Stimulated activated CD8-positive, alpha-beta memory T cell treated with anti-CD3 and anti-CD28 coated beads, Interleukin-15, amount 100 ng/mL, for 4 hours (primary cell): ENCODE data around the gene CABP1.
A peak's percentile ranks its signal among the peaks of the same experiment; 100 is the strongest.
"Not testable (repeated sequence)": the region's sequence is repeated elsewhere in the genome, so short reads cannot be mapped to it uniquely, and the experiment has no call there.

Experiments
- DNase-seq, 2 donors: peaks; one replicate each; pipeline ENCODE4 v3.0.0-alpha.2; 2020; ENCODE audit warnings: low read depth in 2 of 2

The CABP1 gene

GRCh38 chr12:120639771-120640721, at the start of gene CABP1:
Gene CABP1 (plus strand): TSS chr12:120640626. CDS start chr12:120640686, 60 bp downstream.
- peak; percentile 53 to 62 for DNase-seq

GRCh38 chr12:120590741-120591407, 49.6 kb upstream of the CABP1 start:
- DNase-seq = no peak

GRCh38 chr12:120592121-120593049, 48.0 kb upstream of the CABP1 start:
- no peak for DNase-seq

- no peak for DNase-seq
These were observed 43.5 kb upstream of the CABP1 start for GRCh38 chr12:120596901-120597300.

DNA sequence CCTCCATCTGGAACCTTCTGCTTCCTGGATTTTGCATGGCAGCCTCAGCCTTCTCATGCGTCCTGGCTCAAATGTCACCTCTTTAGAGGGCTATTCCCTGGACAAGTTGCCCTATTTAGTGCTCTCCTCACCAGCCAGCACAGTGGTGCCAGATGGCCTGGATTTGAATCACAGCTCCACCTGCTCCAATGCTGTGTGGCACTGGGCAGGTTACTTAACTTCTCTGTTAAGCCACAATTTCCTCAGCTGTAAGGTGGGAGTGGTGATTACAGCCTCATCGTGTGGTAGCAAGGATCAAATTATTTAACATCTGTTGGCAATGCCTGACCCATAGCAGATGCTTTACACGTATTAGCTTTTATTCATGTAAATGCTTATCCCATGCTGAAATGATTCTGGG, 42.6 kb upstream of the CABP1 start:
- no peak for DNase-seq

- DNase-seq = no peak
These were observed 41.6 kb upstream of the CABP1 start for GRCh38 chr12:120598674-120599463.

DNA sequence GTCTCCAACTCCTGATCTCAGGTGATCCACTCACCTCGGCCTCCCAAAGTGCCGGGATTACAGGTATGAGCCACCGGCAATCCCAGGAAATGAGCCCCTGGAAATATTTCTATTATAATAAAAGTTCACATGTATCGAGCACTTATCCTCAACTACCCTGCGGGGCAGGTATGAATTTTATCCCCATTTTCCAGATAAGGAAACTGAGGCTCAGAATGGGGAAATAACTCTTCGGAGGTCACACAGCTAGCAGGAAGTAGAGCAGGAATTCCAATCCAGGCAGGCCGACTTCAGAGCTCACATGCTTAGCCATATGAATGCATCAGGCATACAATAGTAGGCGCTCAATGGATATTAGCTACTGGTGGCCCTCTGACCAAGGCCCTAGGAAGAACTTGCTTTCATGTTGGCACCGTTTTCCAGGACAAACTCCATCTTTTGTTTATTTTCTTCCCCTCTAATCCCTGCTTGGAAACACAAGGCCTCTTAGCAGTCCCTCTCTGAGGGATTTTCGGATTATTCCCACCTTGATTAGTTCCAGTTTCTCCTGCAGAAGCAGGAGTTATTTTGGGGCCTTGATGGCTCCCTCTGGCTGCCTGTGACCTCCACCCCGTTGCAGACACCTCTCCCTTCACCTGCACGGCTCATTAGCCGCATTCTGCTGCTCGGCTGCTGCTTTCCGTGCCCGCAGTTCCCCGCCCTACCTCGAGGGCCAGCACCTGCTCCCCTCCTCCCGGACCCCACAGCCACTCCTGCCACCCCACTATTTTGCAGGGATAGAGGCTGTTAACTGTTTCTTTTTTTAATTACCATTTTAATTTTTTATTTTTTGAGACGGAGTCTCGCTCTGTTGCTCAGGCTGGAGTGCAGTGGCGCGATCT, 40.5 kb upstream of the CABP1 start:
- no peak for DNase-seq

DNA sequence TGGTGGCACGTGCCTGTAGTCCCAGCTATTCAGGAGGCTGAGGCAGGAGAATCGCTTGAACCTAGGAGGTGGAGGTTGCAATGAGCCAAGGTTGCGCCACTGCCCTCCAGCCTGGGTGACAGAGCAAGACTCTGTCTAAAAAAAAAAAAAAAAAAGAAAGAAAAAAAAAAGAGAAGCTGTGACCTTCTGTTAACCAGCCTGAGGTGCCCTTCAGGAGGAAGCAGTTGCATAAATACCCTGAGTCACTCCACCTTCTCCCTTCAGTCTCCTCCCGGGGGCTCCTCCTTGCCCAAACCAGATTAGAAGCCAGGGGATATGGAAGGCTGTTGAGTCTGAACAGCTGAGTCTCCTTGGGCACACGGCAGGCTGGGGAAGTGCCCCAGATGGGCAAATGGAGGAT, 38.0 kb upstream of the CABP1 start:
- not testable (repeated sequence) for DNase-seq

GRCh38 chr12:120610560-120610959, 29.9 kb upstream of the CABP1 start:
- no peak for DNase-seq

DNA sequence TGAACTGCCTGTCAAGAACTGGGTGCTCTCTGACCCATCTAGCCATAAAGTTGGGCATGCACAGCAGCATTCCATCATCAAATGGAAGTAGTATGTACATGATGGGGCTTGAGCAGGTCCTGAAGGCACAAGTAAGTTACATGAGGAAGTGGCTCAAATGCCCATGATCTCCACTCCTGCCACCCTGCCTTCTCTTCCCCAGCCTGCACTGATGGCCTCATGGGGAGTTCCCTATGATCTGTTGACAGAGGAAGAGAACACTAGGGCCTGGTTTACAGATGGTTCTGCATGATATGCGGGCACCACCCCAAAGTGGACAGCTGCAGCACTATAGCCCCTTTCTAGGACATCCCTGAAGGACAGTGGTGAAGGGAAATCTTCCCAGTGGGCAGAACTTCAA, 28.9 kb upstream of the CABP1 start:
- DNase-seq = not testable (repeated sequence)

GRCh38 chr12:120614848-120615247, 25.6 kb upstream of the CABP1 start:
- DNase-seq = no peak

DNA sequence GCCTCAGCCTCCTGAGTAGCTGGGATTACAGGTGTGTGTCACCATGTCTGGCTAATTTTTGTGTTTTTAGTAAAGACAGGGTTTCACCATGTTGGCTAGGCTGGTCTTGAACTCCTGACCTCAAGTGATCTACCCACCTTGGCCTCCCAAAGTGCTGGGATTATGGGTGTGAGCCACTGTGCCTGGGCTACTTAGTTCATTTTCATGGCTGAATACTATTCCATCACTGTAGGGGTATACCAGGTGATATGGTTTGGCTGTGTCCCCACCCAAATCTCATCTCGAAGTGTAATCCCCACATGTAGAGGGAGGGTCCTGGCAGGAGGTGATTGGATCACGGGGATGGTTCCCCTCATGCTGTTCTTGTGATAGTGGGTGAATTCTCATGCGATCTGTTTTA, 23.2 kb upstream of the CABP1 start:
- DNase-seq = not testable (repeated sequence)

GRCh38 chr12:120617767-120618166, 22.7 kb upstream of the CABP1 start:
- not testable (repeated sequence) for DNase-seq

- no peak for DNase-seq
These were observed 21.3 kb upstream of the CABP1 start for GRCh38 chr12:120618954-120619615.

DNA sequence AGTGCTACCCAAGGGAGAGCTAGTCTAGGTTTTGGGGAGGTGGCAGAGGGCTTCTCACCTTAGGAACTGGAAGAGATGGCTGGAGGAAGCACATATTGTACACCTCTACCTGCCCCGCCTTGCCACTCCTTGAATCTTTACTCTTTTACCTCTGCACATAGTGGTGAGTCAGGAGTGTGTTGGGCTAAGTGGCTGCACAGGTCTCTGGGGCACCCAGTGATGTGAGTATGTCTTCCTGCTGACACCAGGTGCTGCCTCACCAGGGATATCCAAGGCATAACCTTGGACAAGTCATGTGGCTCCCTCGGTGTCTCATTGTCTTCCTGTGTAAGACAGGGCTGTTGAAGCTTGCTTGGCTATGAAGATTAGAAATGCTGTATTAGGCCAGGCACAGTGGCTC, 19.8 kb upstream of the CABP1 start:
- no peak for DNase-seq

DNA sequence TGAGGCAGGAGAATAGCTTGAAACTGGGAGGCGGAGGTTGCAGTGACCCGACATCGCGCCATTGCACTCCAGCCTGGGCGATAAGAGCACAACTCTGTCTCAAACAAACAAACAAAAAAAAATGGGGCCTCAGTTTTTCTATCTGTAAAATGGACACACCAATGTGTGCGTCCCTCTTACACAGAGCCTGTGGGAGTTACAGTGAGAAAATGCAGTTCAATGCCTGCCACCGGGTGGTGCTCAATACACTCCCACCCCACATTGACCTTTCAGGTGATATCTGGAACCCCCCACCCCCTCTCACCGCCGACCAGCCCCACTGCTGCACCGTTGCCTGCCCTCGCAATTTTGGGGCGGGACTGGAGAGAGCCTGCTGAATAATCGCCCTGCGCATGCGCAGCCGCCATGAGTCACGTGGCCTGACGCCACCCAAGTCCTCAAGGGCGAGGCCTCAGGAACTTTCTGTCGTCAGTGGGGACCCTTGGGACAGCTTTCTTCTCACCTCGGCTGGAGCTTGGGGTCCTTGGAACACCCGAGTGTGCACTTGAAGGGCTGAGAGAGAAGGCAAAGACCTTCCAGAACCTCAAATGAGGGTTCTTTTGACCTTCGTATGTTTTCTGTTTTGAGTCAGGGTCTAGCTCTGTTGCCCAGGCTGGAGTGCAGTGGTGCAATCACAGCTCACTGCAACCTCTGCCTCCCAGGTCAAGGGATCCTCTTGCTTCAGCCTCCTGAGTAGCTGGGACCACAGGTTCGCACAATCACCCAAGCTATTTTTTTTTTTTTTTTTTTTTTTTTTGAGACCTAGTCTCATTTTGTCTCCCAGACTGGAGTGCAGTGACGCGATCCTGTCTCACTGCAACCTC, 14.6 kb upstream of the CABP1 start:
- no peak for DNase-seq

DNA sequence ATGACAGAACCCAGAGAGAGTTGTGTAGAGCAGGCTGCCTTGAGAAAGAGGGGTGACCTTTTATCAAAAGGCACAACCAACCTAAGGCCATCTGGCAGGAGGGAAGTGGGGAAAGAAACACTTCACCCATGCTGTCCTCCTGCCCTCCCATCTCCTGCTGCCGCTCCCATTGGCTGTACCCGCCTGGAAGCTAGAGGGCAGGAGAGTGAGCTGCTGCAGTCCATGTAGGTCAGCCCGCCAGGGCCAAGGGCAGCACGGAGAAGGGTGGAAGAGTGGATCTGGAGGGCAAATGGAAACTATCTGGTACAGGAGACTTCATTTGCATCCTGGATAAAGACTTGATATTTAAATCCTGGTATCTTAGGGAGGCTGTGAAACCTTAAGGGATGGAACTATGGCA, 11.5 kb upstream of the CABP1 start:
- DNase-seq = no peak

- DNase-seq = no peak
These were observed 10.1 kb upstream of the CABP1 start for GRCh38 chr12:120630104-120630892.
